Measurements from ENCODE around the gene FTSJ3.

DNA sequence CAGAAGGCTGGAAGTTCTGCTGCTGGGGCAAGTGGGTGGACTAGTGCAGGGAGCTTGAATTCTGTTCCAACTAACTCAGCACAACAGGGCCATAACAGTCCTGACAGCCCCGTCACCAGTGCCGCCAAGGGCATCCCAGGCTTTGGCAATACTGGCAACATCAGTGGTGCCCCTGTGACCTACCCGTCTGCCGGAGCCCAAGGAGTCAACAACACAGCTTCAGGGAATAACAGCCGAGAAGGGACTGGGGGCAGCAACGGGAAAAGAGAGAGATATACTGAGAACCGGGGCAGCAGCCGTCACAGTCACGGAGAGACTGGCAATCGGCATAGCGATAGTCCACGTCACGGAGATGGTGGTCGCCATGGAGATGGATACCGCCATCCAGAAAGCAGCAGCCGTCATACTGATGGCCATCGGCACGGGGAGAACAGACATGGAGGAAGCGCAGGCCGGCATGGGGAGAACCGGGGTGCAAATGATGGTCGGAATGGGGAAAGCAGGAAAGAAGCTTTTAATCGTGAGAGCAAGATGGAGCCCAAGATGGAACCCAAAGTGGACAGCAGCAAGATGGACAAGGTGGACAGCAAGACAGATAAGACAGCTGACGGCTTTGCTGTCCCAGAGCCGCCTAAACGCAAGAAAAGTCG is 9.6 kb downstream of the FTSJ3 start:
- TF ChIP-seq EZH2 (IDR thresholded peaks at IDR 0.05; ENCODE audit: low read length, unreplicated experiment) (no peak), EZH2phosphoT487 (IDR thresholded peaks at IDR 0.05; ENCODE audit: borderline replicate concordance, low read length) (no peak)
- TF ChIP-seq, protein P1, sequence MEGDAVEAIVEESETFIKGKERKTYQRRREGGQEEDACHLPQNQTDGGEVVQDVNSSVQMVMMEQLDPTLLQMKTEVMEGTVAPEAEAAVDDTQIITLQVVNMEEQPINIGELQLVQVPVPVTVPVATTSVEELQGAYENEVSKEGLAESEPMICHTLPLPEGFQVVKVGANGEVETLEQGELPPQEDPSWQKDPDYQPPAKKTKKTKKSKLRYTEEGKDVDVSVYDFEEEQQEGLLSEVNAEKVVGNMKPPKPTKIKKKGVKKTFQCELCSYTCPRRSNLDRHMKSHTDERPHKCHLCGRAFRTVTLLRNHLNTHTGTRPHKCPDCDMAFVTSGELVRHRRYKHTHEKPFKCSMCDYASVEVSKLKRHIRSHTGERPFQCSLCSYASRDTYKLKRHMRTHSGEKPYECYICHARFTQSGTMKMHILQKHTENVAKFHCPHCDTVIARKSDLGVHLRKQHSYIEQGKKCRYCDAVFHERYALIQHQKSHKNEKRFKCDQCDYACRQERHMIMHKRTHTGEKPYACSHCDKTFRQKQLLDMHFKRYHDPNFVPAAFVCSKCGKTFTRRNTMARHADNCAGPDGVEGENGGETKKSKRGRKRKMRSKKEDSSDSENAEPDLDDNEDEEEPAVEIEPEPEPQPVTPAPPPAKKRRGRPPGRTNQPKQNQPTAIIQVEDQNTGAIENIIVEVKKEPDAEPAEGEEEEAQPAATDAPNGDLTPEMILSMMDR (conservative IDR thresholded peaks at IDR 0.05; ENCODE audit: low read depth, low read length): no peak

All from PC-3 (cell line).